Raji (cell line): Measurements from ENCODE around the gene SRCAP.

Experiments used
- POLR2A ChIP-seq: IDR thresholded peaks from 2 replicates; pipeline ENCODE4 v1.6.1; 2011; ENCODE audit warnings: low read depth, low read length, control low read depth; ENCODE audit not compliant: insufficient read depth

The SRCAP gene

GRCh38 chr16:30675143-30675542 is 23.8 kb upstream of the SRCAP start:
- TF ChIP-seq POLR2A, result no peak

- no peak for TF ChIP-seq POLR2A
Measured at GRCh38 chr16:30677931-30678585, 20.9 kb upstream of the SRCAP start.

- no peak for TF ChIP-seq POLR2A
Measured at GRCh38 chr16:30678586-30678970, 20.4 kb upstream of the SRCAP start.

GRCh38 chr16:30680326-30680725 is 18.6 kb upstream of the SRCAP start:
- TF ChIP-seq POLR2A, result no peak

DNA sequence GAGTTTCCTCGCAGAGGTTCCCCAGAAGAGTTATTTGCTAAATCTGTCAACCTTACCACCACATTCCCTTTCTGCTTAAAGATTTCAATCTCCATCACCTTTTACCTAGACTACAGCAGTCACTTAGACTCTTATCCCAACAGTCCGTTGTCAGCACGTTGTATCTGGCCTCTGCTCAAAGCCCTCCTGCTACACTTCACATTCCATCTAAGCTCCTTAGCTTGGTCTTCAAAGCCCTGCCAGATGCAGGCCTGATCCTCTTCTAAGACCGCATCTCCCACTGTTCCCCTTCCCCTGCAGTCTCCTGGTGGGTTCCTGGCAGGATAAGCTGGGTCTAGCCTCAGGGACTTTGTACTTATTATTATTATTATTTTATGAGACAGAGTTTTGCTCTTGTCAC is 10.3 kb upstream of the SRCAP start:
- TF ChIP-seq POLR2A, result no peak

DNA sequence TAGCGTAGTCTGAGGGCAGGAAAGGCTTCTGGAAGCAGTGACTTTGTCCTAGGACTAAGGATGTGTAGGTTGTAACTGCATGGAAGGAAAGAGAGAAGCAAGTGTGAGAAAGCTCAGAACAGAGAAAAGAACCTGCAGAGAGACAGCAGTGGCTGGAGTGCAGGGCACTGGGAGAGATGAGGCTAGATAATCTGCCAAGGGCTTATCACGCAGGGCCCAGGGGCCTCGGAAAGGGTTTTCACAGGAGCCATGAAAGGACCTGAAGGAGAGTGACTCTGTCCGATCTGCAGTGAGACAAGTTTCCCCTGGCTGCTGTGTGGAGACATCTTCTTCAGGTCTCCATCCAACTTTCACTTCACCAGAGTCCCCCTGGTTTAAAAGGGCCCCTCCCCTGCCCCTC is 7.1 kb upstream of the SRCAP start:
- no peak for TF ChIP-seq POLR2A

GRCh38 chr16:30692396-30693064 is 6.4 kb upstream of the SRCAP start:
- no peak for TF ChIP-seq POLR2A

DNA sequence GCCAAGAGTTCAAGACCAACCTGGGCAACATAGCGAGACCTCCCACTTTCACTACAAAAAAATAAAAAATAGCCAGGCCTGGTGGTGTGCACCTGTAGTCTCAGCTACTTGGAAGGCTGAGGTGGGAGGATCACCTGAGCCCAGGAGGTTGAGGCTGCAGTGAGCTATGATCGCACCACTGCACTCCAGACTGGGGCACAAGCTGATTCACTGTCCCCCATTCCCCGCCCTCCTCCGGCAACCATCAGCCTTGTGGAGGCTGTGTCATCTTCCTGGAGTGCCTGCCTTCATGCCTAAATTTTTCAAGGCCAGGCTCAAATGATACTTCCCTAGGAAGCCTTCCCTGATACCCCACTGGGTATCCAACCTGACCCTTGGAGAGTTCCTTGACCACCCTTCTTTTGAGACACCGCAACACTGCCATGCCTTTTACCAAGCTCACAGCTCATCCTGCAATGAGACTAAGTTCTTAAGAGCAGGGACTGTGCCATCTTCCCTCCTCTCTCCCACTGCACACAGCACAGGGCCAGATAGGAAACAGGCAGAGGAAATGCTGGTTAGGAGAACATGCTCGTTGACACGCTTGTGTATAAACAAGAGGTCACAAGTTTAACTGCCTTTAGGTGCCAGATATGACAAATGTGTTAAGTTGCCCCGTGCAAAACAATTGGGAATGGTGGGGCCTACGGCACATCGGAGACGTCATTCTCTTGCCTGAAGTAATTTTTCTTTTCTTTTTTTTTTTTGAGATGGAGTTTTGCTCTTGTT is 3.9 kb upstream of the SRCAP start:
- TF ChIP-seq POLR2A, result no peak

GRCh38 chr16:30697264-30698138 is 1.5 kb upstream of the SRCAP start:
- TF ChIP-seq POLR2A, result no peak

DNA sequence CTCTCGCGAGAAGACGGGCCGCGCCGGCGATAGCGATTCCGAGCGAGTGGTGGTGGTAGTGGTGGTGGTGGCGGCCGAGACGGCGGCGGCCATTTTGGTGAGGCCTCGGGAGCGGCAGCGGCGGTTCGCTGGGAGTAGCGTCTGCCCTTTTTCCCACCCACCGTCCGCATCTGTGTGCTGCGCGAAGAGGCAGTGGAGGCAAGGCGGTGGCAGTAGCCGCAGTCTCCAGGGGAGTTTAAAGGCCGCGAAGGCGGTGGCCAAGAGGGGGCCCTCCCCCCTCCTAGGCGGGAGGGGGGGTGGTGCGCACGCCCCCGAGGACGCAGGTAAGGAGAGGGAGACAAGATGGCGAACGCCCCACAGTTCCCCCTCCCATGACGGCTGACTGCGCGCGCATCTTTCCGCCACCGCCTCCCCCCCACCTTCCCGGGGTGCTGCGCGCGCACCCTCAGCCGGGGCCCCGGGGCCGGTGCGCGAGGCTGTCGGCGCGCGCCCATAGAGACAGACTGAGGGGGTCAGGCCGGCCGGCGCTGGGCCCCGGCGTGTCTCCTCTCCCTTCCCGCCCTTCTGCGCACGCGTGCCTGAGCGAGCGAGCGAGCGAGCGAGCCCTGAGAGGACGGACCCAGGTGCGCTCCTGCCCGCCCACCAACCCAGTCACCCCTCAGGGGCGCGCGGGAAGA is 694 bp upstream of the SRCAP start:
- peak; percentile 82 for TF ChIP-seq POLR2A

GRCh38 chr16:30699615-30700099 is 686 bp downstream of the SRCAP start:
- no peak for TF ChIP-seq POLR2A

GRCh38 chr16:30700491-30700890 is 1.5 kb downstream of the SRCAP start:
- TF ChIP-seq POLR2A, result no peak

- TF ChIP-seq POLR2A, result no peak
Measured at GRCh38 chr16:30700971-30701370, 2.0 kb downstream of the SRCAP start.

DNA sequence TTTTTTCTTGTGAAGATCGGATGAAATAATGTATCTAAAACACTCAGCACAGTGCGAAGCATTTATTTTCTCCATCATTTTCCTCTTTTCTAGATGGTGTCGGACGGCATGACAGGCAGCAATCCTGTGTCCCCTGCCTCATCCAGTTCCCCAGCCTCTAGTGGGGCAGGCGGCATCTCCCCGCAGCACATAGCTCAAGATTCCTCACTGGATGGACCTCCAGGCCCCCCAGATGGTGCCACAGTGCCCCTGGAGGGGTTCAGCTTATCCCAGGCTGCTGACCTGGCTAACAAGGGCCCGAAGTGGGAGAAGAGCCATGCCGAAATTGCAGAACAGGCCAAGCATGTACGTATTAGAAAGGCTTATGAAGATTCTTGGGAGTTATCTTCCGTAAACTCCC is 5.0 kb downstream of the SRCAP start:
- TF ChIP-seq POLR2A, result no peak
